Panc1 (cell line): Measurements from ENCODE around the gene SMIM15.

ENCODE experiments used
- POLR2AphosphoS5 ChIP-seq: IDR thresholded peaks from 2 replicates; pipeline ENCODE4 v1.6.1; 2012; ENCODE audit warnings: mild to moderate bottlenecking, low read depth, low read length, moderate library complexity
- SIN3A ChIP-seq: IDR thresholded peaks from 2 replicates; pipeline ENCODE4 v1.6.1; 2012; ENCODE audit warnings: low read depth, mild to moderate bottlenecking, low read length, moderate library complexity, borderline replicate concordance; ENCODE audit not compliant: insufficient read depth
- TCF7L2 ChIP-seq: IDR thresholded peaks from 2 replicates; pipeline ENCODE4 v1.6.1; 2011; ENCODE audit warnings: mild to moderate bottlenecking, low read depth, low read length, inconsistent platforms
- TF ChIP-seq, protein P1 (sequence below): fragments of 450-650 bp; IDR thresholded peaks from 2 replicates; pipeline ENCODE4 v1.5.1; 2017; ENCODE audit warnings: mild to moderate bottlenecking
- TF ChIP-seq, protein P2 (sequence below), 2 experiments: IDR thresholded peaks; 2 replicates each; pipeline ENCODE4 v1.6.1; 2011 to 2012; ENCODE audit warnings: low read depth in 2 of 2, control low read depth in 1 of 2, low read length in 1 of 2, mild to moderate bottlenecking in 1 of 2, moderate library complexity in 1 of 2; ENCODE audit not compliant: insufficient read depth in 1 of 2

DNA sequence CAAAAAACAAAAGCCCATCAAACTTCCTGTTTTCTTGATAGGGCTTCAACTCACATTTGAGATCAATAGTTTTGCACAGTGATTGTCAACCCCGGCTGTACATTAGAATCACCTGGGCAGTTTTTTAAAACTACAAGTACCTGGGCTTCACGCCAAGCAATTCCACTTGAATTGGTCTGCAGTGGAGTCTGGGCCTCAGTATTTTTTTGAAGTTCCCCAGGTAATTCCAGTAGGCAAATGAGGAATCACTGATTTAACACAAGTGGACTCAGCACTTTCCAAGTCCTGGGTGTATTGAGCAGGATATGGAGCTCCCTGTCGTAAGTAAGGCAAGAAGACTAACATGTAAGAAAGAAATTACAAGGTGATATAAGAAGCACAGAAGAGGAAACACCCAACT, 14.8 kb upstream of the SMIM15 start:
- TF ChIP-seq, protein P1, sequence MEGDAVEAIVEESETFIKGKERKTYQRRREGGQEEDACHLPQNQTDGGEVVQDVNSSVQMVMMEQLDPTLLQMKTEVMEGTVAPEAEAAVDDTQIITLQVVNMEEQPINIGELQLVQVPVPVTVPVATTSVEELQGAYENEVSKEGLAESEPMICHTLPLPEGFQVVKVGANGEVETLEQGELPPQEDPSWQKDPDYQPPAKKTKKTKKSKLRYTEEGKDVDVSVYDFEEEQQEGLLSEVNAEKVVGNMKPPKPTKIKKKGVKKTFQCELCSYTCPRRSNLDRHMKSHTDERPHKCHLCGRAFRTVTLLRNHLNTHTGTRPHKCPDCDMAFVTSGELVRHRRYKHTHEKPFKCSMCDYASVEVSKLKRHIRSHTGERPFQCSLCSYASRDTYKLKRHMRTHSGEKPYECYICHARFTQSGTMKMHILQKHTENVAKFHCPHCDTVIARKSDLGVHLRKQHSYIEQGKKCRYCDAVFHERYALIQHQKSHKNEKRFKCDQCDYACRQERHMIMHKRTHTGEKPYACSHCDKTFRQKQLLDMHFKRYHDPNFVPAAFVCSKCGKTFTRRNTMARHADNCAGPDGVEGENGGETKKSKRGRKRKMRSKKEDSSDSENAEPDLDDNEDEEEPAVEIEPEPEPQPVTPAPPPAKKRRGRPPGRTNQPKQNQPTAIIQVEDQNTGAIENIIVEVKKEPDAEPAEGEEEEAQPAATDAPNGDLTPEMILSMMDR = no peak
- TF ChIP-seq TCF7L2 = no peak
- no peak for TF ChIP-seq SIN3A
- TF ChIP-seq POLR2AphosphoS5 = no peak
- TF ChIP-seq, protein P2, sequence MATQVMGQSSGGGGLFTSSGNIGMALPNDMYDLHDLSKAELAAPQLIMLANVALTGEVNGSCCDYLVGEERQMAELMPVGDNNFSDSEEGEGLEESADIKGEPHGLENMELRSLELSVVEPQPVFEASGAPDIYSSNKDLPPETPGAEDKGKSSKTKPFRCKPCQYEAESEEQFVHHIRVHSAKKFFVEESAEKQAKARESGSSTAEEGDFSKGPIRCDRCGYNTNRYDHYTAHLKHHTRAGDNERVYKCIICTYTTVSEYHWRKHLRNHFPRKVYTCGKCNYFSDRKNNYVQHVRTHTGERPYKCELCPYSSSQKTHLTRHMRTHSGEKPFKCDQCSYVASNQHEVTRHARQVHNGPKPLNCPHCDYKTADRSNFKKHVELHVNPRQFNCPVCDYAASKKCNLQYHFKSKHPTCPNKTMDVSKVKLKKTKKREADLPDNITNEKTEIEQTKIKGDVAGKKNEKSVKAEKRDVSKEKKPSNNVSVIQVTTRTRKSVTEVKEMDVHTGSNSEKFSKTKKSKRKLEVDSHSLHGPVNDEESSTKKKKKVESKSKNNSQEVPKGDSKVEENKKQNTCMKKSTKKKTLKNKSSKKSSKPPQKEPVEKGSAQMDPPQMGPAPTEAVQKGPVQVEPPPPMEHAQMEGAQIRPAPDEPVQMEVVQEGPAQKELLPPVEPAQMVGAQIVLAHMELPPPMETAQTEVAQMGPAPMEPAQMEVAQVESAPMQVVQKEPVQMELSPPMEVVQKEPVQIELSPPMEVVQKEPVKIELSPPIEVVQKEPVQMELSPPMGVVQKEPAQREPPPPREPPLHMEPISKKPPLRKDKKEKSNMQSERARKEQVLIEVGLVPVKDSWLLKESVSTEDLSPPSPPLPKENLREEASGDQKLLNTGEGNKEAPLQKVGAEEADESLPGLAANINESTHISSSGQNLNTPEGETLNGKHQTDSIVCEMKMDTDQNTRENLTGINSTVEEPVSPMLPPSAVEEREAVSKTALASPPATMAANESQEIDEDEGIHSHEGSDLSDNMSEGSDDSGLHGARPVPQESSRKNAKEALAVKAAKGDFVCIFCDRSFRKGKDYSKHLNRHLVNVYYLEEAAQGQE (IDR thresholded peaks at IDR 0.05; ENCODE audit: insufficient read depth in 1 of 2, low read depth in 2 of 2, low read length in 1 of 2) = no peak
